GM12875 (cell line): ENCODE results near the gene MIGA2.

Experiments used
- H3K4me3 ChIP-seq: one replicate; pipeline ENCODE4 v1.5.1; 2011; ENCODE audit warnings: low read depth, low read length, control low read depth
- TF ChIP-seq, protein P1 (sequence below): IDR thresholded peaks from 2 replicates; pipeline ENCODE4 v1.5.1; 2011; ENCODE audit warnings: low read depth, mild to moderate bottlenecking, control low read depth, inconsistent platforms, low read length, moderate library complexity, borderline replicate concordance; ENCODE audit not compliant: insufficient read depth

Gene MIGA2

DNA sequence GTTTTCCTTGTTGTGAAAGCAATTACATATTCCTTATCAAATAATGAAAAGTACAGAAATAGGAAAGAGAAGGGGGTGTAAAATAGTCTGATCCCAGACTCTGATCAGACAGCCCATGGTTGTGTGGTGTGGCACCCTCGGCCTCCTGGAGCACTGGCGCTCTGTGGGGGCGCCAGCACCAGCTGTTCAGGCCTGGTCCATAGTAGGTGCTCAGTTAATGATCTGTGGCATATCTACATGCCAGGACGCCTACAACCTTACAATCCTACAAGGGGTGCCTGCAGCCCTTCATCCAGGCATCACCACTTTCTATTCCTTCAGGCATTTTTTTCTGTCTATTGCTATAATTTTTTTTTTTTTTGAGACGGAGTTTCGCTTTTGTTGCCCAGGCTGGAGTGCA lies 16.6 kb downstream of the MIGA2 start:
- no peak overlapping the region for H3K4me3 ChIP-seq
- TF ChIP-seq, protein P1, sequence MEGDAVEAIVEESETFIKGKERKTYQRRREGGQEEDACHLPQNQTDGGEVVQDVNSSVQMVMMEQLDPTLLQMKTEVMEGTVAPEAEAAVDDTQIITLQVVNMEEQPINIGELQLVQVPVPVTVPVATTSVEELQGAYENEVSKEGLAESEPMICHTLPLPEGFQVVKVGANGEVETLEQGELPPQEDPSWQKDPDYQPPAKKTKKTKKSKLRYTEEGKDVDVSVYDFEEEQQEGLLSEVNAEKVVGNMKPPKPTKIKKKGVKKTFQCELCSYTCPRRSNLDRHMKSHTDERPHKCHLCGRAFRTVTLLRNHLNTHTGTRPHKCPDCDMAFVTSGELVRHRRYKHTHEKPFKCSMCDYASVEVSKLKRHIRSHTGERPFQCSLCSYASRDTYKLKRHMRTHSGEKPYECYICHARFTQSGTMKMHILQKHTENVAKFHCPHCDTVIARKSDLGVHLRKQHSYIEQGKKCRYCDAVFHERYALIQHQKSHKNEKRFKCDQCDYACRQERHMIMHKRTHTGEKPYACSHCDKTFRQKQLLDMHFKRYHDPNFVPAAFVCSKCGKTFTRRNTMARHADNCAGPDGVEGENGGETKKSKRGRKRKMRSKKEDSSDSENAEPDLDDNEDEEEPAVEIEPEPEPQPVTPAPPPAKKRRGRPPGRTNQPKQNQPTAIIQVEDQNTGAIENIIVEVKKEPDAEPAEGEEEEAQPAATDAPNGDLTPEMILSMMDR = no peak

DNA sequence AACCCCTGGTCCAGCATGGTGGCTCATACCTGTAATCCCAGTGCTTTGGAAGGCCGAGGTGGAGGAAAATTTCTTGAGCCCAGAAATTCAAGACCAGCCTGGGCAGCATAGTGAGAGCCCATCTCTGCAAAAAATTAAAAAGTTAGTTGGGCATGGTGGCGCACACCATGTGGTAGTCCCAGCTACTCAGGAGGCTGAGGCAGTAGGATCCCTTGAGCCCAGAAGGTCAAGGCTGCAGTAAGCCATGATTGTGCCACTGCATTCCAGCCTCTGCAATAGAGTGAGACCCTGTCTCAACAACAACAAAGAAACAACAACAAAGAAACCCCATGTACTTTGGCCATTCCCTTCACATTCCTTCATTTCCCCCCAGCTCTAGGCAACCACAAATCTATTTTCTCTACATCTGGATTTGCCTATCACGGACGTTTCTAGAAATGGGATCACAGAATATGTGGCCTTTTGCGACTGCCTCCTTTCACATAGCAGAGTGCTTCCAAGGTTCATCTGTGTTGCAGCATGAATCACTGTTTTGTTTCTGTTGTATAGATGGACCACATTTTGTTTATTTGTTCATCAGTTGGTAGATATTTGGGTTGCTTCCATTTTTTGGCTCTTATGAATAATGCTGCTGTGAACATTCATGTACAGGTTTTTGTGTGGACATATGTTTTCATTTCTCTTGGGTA lies 17.9 kb downstream of the MIGA2 start:
- TF ChIP-seq, protein P1 = no peak
- H3K4me3 ChIP-seq = no peak overlapping the region

DNA sequence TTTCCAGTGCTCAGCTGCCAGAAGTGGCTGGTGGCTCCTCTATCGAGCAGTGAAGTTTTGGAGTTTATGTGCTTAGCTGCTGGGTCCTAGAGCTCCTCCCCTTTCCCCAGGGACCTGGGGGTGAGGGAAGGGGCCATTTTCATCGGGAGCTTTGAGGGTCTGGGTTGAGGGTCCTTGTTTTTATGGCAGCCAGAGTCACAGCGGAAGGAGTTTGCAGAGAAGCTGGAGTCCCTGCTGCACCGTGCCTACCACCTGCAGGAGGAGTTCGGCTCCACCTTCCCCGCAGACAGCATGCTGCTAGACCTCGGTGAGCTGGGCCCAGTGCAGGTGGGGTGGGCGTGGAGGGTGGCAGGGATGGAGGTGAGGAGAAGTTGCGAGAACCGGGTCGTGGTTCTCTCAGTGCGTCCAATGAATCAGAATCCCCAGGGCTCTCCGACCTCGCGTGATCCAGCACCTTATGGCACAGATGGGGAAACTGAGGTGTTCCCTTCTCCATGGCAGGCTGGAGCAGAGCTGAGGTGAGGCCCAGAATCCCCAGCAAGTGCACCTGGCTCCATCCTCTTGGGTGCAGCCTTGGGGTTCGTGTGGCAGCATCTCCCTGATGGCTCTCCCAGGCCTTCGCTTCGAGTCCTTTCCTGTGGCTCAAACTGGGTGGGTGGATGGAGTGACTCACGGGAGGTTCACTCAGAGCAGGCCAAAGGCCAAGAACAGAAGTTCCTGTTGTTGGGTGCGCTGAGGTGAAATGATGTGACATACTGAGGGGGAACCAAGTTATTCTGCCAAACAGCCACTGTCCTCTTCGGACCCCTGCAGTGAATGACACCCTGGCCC lies 22.8 kb downstream of the MIGA2 start:
- TF ChIP-seq, protein P1 = no peak
- no peak overlapping the region for H3K4me3 ChIP-seq

DNA sequence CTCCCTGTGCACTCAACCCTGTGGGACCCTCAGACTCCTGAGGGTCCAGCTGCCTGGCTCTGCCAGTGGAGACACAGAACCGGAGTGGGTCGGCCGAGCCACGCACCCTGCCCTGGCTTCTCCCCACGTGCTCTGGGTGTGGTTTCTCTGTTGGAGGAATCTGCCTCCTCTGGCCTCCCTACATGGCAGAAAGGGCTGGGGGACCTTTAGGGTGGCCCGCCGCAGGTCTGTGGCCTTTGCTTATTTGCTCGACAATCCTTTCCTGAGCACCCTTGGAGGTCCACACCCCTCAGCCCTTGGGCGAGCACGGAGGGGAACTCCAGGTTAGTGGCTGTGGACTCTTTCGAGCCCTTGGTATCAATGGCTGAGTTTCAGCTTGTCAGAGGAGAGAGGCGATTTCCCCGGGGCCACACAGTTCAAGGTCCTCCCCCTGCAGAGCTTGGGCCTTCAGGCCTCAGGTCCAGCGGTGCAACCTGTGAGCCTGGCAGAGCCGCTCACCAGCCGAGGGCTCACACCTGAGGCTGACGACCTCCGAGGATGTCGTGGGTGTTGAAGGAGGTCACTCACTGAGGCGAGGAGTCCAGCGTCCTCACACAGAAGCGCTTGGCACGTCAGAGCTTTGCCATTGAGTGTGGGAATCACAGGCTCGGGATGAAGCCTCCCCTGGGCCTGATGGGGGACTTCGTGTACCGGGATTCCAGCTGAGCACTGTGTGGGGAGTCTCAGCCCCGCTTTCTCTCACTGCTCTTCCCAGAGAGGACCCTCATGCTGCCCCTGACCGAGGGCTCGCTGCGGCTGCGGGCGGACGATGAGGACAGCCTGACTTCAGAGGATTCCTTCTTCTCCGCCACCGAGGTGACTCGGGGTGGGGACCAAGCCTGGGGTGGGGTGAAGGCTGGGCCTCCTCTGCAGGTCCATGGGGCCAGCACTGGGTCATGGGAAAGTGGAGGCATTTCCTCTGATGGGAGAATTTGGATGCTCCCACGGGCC lies 23.7 kb downstream of the MIGA2 start:
- H3K4me3 ChIP-seq = no peak overlapping the region
- TF ChIP-seq, protein P1 = no peak

DNA sequence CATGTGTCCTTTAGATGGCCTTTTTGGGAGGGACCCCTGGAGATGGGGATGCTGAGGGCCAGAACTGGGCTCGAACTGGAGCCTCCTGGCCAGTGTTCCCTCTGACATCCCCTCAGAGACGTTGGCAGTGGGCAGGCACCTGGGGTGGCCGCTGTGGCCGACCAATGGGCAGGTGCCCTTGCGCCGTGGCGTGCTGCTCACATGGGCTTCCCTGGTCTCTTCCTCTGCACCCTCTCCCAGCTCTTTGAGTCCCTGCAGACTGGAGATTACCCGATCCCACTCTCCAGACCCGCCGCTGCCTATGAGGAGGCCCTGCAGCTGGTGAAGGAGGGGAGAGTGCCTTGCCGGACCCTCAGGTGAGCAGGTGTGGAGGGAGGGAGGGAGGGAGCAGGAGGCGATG lies 24.6 kb downstream of the MIGA2 start:
- TF ChIP-seq, protein P1 = no peak
- no peak overlapping the region for H3K4me3 ChIP-seq

DNA sequence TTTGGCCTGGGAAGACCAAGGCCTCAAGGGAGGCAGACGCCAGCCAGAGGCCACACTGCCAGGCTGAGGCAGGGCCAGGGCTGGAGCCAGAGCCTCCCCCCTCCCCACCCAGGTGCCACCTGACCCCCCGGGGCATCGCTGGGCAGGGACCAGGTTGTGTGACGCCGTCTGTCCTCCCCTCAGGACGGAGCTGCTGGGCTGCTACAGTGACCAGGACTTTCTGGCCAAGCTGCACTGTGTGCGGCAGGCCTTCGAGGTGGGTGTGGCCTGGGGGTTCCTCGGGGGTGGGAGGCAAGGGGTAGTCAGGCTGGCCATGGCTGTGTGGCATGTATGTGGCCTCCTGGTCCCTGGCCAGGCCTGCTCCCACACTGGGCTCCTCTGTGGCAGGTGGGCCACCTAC lies 26.6 kb downstream of the MIGA2 start:
- TF ChIP-seq, protein P1 = no peak
- H3K4me3 ChIP-seq = no peak overlapping the region
